ENCODE measurements around the gene ATF3.

The ATF3 gene

DNA sequence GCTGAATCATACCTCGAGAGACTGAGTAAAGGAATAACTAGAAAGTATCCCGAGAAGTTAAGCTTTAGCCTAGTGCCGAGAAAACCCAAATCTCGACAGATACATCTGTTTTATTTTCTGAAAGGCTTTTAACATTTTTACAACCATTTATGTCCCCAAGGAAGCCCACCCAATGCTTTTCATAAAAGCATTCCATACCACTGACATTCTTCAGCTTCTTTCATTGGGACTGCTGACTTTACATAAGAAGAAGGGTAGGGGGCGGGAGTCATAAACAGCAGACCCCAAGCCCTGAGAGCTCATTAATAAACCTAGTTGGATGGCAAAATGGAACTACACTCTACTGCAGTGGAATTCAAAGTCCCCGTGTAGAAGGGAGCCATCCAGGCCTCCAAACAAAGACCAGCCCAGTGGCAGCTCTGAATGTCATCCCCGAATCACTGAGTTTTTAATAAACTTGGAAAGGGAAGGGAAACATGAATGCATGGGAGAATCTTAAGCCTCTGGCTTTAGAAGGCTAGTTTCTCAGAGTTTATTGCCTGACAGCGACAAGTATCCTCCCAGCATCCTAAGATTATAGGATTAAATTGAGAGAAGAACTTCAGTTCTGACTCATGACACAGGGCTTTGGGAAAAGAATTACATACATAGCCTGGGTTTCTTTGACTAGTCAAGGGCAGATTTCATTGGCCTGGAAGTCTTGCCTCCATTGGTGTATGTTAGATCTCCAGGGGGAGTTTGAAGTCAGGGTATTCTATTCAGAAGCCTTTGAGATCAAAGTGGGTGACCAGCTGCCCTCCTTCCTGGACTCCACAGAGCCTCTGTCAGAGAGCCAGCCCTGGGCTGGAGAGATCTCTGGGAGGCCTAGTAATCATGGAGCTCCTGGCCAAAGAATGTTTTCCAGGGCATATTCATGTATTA lies 3.7 kb downstream of the ATF3 start:
- DNase-seq (ENCODE audit: low read depth in 2 of 2), result peak in 1 of 2 donors; percentile 32
- no peak overlapping the region for H3K4me3 ChIP-seq (replicated peaks in 1 of 2; ENCODE audit: low read depth in 2 of 2, low read length in 2 of 2)
- TF ChIP-seq, protein P1, sequence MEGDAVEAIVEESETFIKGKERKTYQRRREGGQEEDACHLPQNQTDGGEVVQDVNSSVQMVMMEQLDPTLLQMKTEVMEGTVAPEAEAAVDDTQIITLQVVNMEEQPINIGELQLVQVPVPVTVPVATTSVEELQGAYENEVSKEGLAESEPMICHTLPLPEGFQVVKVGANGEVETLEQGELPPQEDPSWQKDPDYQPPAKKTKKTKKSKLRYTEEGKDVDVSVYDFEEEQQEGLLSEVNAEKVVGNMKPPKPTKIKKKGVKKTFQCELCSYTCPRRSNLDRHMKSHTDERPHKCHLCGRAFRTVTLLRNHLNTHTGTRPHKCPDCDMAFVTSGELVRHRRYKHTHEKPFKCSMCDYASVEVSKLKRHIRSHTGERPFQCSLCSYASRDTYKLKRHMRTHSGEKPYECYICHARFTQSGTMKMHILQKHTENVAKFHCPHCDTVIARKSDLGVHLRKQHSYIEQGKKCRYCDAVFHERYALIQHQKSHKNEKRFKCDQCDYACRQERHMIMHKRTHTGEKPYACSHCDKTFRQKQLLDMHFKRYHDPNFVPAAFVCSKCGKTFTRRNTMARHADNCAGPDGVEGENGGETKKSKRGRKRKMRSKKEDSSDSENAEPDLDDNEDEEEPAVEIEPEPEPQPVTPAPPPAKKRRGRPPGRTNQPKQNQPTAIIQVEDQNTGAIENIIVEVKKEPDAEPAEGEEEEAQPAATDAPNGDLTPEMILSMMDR (IDR thresholded peaks at IDR 0.05; ENCODE audit: low read depth, low read length), result no peak

DNA sequence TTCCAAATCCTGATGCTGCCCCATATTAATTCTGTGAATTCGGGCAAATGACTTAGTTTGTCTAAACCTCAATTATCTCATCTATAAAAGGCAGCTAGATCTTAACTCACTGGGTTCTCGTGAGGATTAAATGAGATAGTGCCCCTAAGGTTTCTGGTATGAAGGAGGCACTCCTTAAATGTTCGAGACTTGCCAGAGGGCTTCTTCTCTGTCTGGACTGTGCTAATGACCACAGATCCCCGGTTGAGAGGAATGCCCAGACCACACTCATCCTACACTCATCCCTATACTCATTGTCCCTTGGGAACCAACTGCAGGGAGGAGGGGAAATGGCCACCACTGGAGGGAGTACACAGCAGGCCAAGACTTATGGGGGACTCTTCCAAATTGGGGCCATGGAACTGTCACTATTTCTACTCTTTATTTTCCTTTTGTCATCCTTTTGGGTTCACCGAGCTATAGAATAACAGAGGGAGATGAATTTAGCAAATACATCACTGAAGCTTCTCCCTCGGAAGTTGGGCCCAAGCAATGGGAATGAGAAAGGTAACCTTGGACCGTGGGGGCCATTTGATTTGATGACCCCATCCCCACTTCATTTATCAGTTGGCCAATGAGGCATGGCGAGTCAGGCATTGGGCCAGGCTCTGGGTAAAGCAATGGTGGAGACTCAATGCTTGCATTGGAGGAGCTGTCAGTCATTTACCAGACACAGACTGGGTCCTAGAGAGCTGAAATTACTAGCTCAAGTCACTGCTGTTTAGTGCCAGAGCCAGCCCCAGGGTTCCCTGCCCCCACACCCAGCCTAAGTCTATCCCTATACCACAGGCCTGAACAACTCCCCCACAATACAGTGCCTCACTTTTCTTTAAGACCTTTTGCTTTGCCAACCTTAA lies 5.1 kb downstream of the ATF3 start:
- DNase-seq (ENCODE audit: low read depth in 2 of 2), result peak in 1 of 2 donors; percentile 86
- H3K4me3 ChIP-seq (replicated peaks in 1 of 2; ENCODE audit: low read depth in 2 of 2, low read length in 2 of 2), result no peak overlapping the region
- TF ChIP-seq, protein P1 (IDR thresholded peaks at IDR 0.05; ENCODE audit: low read depth, low read length), result peak; percentile 9

DNA sequence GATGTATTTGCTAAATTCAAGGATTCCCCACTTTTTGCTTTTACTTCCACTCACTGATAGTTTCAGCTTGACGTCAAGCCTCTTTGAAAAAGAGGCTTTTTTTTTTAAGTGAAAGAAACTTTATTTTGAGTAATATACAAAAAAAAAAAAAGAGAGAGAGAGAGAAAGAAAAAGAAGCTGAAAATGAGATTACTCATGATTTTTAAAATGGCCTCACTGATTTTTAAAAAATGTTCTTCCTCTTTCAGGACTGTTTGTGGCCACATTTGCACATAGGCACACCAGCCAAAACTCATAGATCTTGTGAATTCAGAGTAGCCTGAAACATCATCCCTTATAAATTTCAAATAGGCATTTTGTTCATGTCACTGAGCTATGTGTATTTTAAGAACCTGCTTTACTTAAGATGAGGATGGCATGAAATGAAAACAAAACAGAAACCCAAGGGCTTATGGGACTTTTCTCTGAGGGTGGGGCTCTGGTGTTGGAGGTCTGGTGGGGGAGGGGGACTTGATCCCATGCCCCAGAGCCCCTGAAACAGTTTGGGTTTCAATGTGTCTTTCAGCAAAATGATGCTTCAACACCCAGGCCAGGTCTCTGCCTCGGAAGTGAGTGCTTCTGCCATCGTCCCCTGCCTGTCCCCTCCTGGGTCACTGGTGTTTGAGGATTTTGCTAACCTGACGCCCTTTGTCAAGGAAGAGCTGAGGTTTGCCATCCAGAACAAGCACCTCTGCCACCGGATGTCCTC lies 6.1 kb downstream of the ATF3 start:
- TF ChIP-seq, protein P1 (IDR thresholded peaks at IDR 0.05; ENCODE audit: low read depth, low read length), result no peak
- no peak overlapping the region for H3K4me3 ChIP-seq (replicated peaks in 1 of 2; ENCODE audit: low read depth in 2 of 2, low read length in 2 of 2)
- DNase-seq (ENCODE audit: low read depth in 2 of 2), result no peak

GRCh38 chr1:212615201-212615470 lies 6.6 kb downstream of the ATF3 start:
- DNase-seq (ENCODE audit: low read depth in 2 of 2), result no peak

GRCh38 chr1:212618466-212619210 lies 10.1 kb downstream of the ATF3 start:
- peak in 1 of 2 donors; percentile 38 for DNase-seq (ENCODE audit: low read depth in 2 of 2)

More at GRCh38 chr1:212615201-212615470, 6.6 kb downstream of the ATF3 start:
- TF ChIP-seq, protein P1 (IDR thresholded peaks at IDR 0.05; ENCODE audit: low read depth, low read length), result no peak
- no peak overlapping the region for H3K4me3 ChIP-seq (replicated peaks in 1 of 2; ENCODE audit: low read depth in 2 of 2, low read length in 2 of 2)

More at GRCh38 chr1:212618466-212619210, 10.1 kb downstream of the ATF3 start:
- H3K4me3 ChIP-seq (replicated peaks in 1 of 2; ENCODE audit: low read depth in 2 of 2, low read length in 2 of 2), result no peak overlapping the region
- TF ChIP-seq, protein P1 (IDR thresholded peaks at IDR 0.05; ENCODE audit: low read depth, low read length), result no peak

Measured in cardiac fibroblast (primary cell).